Retina (tissue), 1 donor: Measurements from ENCODE around the gene SPPL2A.
"Not testable (repeated sequence)": the region's sequence is repeated elsewhere in the genome, so short reads cannot be mapped to it uniquely, and the experiment has no call there.

ENCODE experiments used
- DNase-seq: peaks from one replicate; pipeline ENCODE4 v3.0.0-alpha.2; 2016

The SPPL2A gene, protein sequence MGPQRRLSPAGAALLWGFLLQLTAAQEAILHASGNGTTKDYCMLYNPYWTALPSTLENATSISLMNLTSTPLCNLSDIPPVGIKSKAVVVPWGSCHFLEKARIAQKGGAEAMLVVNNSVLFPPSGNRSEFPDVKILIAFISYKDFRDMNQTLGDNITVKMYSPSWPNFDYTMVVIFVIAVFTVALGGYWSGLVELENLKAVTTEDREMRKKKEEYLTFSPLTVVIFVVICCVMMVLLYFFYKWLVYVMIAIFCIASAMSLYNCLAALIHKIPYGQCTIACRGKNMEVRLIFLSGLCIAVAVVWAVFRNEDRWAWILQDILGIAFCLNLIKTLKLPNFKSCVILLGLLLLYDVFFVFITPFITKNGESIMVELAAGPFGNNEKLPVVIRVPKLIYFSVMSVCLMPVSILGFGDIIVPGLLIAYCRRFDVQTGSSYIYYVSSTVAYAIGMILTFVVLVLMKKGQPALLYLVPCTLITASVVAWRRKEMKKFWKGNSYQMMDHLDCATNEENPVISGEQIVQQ

DNA sequence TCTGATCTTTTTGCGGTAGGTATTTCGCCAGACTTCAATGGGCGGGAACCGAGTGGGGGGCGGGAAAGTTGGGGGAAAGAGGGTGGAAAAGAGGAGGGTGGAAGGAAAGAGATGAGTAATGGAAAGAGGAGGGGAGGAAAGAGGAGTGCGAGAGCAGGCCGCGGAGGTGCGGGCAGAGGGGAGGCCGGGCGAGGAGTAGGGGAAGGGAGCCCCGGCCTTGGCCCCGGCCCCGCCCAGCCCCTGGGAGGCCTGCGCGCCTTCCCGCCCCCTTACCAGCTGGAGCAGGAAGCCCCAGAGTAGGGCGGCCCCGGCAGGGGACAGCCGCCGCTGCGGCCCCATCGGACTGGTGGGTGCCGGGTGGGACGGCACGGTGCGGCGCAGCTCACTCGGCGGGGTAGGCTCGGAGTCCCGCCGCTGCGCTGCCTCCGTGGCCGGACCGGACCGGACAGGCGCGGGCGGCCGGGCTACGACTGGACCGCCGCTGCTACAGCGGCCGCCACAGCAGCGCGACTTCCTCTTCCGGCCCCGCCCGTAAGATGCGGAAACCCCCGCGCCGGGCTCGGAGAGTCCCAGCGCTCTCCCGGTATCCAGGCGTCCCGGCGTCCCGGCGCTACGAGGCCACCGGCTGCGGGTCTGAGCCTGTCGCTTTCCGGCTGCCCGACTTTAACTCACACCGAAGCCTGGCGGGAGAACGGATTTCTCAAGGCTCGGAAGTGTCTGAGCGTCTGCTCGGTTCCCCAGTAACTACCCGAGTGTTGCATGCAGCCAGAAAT, at the start of gene SPPL2A:
SPPL2A (minus strand) TSS at position 512 of the 773 bp plus-strand sequence; CDS start at position 339, 173 bp downstream.
- DNase-seq, result peak; percentile 91

DNA sequence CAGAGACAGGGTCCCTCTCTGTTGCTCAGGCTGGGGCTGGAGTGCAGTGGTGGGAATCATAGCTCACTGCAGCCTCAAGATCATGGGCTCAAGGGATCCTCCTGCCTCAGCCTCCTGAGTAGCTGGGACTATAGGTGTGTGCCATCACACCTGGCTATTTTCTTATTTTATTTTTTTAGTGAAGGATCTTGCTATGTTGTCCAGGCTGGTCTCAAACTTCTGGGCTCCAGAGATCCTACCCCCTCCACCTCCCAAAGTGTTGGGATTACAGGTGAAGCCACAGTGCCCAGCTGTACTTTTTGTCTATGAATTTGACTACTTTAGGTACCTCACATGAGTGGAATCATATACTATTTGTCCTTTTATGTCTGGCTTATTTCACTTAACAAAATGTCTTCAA, 49.1 kb upstream of the SPPL2A start:
- no peak for DNase-seq

DNA sequence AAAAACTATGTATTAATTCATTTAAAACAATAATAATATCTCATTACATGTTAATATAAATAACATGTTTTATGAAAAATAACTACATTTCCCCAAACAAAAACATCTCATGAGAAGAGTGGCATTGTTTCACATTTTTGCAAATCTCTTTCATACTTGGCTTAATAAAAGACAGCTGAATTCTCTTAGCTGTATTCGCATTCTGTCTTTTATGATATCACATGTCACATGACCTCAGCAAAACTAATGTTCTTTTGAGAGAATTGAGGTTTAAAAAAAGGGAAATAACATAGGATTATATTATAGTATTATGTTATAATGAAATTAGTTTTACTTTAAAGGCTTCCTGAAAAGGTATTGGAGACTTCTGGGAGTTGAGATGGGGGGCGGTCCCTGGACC, 48.4 kb upstream of the SPPL2A start:
- DNase-seq, result no peak

DNA sequence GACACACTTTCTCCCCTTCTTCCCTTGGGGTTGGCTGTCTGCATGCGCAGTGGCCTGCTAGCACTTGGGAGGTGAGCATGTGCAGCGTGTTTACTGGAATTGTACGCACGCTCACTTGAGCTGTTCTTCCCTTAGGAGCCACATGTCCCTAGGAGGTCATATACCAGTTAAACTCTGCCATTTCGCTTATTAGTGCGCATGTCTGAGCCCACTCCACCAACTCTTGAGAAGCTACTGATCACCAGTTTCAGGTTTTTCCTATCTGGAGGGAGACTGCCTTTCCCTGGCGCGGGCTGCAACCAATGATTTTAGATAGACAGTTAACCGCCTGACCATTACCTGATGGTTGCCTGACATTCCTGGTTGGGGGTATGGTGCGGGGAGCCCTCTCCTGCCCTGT, 47.6 kb upstream of the SPPL2A start:
- no peak for DNase-seq

DNA sequence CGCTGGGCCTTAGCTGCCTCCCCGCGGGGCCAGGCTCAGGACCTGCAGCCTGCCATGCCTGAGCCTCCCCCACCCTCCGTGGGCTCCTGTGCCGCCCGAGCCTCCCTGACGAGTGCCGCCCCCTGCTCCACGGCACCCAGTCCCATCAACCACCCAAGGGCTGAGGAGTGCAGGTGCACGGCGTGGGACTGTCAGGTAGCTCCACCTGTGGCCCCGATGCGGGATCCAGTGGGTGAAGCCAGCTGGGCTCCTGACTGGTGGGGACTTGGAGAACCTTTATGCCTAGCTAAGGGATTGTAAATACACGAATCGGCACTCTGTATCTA, 46.6 kb upstream of the SPPL2A start:
- not testable (repeated sequence) for DNase-seq

DNA sequence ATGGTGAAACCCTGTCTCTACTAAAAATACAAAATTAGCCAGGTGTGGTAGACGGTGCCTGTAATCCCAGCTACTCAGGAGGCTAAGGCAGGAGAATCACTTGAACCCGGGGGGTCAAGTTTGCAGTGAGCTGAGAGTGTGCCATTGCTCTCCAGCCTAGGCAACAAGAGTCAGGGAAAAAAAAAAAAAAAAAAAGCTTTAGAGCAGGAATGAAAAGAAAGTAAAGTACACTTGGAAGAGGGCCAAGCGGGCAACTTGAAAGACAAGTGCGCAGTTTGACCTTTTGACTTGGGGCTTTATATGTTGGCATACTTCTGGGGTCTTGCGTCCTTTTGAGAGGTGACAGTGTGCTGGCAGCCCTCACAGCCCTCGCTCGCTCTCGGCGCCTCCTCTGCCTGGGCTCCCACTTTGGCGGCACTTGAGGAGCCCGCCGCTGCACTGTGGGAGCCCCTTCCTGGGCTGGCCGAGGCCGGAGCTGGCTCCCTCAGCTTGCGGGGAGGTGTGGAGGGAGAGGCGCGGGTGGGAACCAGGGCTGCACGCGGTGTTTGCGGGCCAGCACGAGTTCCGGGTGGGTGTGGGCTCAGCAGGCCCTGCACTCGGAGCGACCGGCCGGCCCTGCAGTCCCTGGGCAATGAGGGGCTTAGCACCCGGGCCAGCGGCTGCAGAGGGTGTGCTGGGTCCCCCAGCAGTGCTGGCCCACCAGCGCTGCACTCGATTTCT, 46.1 kb upstream of the SPPL2A start:
- DNase-seq, result not testable (repeated sequence)

DNA sequence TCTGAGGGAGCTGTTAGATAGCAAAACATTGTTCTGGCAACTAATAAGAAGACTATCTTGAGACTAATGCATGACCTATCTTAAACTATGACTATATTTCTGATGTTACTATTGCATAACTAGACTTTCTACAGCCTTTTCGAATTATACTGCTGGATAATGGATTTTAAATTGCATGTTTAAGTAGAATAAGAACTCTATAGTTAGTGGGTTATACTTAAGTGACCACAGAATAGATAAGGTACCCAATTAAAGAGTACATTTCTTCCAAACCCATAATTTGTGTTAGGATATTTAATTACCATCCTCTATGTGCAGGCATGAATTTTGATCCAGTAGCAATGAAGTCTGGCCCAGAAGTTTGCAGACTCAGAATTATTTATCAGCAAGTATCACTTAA, 44.6 kb upstream of the SPPL2A start:
- no peak for DNase-seq

DNA sequence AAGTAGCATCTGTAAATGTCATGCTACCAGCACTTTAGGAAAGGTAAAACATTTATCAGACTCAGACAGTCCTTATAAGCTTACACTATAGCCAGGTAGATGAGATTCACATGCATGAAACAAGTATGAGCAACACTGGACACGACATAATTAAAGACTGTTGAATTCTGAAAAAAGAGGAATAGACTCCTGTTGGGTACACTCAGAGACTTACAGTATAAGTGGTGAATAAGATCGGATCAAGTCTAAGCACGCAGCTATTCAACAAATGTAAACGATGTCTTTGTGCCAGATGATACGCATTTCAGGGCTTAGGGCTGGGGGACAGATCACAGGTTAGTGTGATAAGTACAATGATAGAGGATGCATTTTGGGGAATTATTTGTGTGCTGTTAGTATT, 43.2 kb upstream of the SPPL2A start:
- no peak for DNase-seq

DNA sequence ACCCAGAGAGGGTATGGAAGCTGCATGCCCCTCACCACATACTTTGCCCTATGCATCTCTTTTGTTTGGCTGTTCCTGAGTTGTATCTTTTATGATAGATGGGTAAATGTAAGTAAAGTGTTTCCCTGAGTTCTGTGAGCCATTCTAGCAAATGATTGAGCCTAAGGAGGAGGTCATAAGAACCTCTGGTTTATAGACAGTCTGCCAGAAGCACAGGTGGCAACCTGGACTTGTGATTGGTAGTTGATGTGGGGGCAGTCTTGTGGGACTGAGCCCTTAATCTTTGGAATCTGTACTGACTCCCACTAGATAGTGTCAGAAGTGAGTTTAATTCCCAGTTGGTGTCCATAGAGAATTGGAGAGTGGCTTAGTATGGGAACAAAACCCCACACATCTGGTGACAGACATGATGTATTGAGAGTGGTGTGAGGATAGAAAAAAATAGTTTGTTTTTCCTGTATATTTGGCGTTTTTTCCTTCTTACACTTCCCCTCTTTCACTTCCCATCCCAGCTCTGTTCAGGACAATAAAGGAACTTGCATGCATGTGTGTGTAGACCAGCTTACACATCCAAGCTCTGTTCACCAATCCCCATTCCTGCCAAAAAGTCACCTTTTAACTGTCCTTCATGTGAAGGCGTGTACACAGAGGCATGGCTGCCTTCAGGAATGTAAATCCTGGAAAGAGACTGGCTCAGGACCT, 38.1 kb upstream of the SPPL2A start:
- DNase-seq, result no peak

DNA sequence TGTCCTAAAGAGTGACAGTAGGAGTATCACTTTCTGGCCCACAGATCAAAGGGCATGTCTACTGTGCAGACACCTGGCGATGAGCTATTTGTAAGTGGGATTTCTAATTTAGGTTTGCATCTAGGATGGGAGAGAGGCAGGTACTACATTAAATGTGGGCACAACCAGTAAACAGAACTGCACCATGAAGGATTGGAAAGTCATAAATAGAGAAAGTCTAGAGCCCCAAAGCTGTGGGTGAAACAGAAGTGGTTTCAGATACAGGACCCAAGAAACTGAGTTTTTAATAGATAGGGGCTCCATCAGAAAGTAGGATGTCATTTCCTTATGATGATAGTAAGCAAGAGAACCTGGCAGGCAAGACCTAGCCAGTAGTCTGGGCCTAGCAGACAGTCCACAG, 35.2 kb upstream of the SPPL2A start:
- no peak for DNase-seq

DNA sequence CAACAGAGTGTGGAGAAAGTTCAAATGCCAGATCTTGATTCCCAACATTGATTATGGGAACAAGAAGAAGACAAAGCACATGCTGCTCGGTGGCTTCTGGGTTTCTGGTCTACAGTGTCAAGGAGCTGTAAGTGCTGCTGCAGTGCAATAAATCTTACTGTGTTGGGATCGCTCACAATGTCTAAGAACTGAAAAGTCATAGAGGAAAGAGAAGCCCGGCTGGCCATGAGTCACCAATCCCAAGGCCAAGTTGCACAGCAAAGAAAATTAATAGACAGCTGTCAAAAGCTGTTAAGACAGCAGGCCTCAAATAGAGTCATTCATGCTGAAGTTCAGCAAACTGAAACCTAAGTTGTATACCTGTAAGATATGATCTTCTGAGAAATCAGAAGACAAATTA, 33.2 kb upstream of the SPPL2A start:
- no peak for DNase-seq

DNA sequence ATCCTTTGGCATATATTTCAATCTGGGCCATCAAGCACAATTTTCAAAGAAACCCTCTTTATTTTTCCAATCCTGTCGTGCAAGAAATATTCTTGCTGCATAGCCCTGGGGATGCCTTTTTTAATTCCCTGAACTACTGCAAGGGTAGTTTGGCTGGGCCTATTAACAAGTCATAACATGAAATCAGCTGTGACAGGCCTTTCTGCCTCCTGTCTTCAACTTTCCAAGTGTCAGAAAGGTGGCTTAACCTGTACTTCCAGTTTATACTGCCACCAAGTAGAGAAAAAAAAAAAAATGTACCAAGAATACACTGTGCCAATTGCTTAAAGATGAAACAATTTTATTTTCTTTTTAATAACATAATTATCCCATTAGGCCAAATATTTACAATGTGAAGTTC, 32.4 kb upstream of the SPPL2A start:
- DNase-seq, result no peak

DNA sequence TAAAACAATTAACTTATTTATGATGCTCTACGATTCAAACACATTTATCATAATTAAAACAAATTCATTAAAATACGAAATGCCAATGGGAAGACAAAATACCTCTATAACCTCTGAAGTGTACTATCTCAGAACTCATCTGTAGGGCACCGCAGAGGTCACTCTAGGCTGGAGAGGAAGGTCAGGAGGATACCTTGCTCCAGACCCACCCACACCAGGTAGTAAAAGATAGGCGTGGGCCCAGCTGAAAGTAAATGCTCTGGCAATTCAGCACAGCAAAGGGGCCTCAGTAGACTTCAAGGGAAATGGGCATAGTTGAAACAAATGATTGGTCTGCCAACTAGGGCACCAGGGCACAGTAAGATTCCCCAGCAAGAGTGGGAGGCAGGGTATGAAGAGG, 26.0 kb upstream of the SPPL2A start:
- DNase-seq, result no peak

DNA sequence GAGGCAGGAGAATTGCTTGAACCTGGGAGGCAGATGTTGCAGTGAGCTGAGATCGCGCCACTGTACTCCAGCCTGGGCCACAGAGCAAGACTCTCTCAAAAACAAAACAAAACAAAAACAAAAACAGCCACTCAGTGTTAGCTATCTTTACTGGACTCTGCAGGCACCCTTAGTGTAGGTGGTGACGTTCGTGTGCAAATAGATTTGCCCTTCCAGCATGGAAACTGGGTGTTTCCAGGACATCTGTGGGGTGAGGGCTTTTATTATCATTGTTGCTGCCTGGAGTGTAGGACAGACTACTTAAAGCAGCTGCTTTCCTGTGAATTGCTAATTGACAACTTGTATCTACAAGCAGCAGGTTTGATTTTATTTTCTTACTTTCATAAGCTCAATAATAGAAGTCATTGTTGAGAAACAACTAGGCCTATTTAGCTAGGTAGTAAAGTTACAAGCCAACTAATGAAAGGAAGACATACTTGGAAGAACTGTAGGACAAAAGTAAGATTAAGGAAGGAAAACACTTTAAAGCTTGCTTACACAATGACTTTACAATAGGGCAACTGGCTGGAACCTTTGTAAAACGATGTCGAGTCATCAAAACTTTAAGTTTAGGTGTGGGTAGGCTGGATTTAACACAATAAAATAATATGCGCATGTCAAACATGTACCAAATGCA, 25.4 kb upstream of the SPPL2A start:
- DNase-seq, result no peak

DNA sequence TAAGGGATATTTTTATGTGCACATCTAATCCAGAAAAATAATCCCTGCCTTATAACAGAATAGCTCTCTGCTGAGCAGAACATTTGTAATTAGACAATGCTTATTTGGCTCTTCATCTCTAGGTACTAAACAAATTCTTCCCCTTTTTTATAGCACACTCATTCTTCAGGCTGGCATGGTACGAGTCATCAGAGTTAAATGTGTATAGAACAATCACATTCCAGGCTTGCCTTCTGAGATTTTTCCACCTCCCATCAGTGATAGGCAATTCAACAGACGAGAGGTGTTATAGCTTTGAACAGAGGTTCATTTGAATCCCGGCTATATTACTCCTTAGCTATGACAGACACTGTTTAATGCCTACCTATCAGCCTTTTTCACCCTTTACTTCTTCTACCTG, 21.4 kb upstream of the SPPL2A start:
- DNase-seq, result no peak

DNA sequence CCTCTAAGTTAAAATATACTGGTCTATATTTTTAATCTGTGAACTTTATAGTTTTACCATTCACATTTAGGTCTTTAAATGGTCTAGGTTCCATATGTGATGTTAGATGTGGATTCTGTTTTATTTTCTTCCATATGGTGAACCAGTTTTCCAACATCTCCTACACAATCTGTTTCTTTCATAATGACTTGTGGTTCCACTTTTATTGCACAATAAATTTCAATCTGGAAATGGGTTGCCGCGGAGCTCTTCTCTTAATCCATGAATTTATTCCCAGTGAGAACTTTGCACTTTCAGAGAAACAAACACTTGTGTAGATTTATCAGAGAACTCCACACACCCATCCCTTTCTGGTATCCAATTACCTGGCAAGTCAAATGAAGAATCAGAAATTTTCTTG, 20.9 kb upstream of the SPPL2A start:
- no peak for DNase-seq

DNA sequence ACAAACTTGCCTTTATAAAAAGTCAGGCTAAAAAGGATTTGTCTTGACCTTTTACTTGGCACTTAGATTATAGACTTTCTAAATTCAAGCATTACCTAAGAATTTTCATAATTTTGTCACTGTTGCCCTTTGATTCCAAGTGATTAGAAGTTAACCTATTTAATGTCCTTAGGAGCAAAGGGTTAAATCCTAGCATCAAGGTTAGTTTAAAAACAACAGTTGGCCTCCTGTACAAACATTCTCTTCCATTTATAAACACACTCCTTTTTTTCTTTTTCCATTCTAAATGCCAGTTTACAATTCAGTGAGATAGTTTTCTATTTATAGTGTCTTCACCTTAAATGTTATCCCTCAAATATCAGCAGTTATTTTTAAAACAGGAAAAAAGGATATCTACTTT, 18.4 kb upstream of the SPPL2A start:
- no peak for DNase-seq

DNA sequence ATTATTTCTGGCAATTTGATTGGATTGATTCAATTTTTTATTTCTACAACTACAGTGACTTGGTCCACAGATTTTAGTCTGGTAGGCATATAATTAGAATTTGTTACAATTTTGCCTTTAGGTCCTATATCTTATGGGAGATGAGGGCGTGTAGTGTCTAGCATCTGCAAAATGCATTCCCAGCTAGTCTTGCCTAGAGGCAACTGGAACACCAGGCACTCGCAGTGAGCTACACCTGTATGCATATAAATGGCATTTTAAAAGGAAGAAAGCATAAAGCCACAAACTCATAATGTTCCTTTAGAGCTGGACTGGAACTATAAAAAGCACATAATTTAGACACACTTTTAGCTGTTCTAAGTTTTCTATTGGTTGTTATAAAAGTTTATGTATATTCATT, 17.9 kb upstream of the SPPL2A start:
- no peak for DNase-seq

DNA sequence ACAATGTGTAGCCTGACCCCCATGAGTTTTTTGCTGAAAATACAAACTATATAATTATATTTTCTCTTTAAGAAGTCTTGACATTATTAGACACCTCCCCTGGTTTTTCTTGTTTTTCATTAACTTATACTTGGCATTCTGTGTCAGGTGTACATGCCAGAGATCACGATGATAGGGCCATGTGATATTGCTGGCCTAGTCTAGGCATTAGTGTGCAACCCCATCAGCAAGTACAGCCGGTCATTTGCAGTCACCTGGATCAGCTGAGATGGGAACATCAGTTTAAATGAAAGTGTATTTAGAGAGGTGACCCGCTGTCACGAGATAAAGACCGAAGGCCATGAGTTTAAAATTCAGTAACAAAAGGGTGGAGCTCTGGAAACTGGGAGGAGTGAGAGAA, 12.6 kb upstream of the SPPL2A start:
- no peak for DNase-seq

DNA sequence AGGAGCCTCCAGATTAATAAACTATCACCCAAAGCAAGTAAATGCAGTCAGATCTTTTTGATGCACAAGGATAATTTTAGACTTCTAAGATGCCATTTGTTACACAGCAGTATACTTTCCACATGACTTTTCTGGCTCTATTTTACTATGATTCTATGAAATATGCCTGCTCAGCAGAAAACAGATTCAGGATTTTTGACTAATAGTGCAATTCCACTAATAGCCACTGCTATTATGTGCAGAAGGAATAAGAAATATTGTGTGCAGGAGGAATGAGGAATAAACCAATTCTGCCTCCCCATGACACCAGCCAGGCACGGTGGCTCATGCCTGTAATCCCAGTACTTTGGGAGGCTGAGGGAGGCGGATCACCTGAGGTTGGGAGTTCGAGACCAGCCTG, 11.5 kb upstream of the SPPL2A start:
- no peak for DNase-seq

DNA sequence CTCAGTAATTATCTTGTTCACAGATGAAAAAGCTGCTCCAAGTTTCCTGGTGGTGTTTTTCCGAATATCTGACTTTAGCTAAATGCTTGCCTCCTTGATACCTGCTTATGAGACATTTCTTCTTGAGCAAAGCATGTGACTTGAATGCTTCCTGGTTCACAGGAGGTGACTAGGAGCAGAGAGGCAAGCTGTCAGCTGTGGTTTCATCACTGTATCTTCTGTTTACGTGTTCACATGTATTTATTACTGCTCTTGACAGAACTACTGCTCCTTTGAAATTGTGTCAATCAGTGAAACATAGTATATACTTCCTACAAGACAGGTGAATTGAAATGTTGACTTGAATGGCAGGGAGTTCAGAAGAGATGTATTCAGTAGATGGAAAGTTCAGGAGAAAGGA, 8.9 kb upstream of the SPPL2A start:
- DNase-seq, result no peak

DNA sequence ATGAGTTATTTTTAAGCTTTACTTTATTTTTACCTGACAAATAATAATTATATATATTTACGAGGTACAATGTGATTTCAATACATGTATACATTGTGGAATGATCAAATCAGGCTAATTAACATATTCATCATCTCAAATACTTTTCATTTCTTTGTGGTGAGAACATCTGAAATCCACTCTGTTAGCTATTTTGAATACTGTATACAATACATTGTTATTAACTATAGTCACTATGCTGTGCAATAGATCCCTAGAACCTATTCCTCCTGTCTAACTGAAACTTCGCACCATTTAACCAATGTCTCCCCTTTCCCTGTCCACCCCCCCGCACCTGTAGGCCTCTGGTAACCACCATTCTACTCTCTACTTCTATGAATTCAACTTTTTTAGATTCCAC, 7.9 kb upstream of the SPPL2A start:
- DNase-seq, result no peak
